Neutrophil (primary cell): Measurements from ENCODE around the gene TIMM13.

ENCODE experiments used
- H3K27ac ChIP-seq: fragments of 200-600 bp; sonication (generic); 2 replicates; pipeline ENCODE4 v1.5.1; 2016; ENCODE audit warnings: mild to moderate bottlenecking, moderate library complexity
- H3K27me3 ChIP-seq: fragments of 200-600 bp; sonication (generic); 2 replicates; pipeline ENCODE4 v1.6.0; 2016; ENCODE audit warnings: mild to moderate bottlenecking
- H3K36me3 ChIP-seq: fragments of 200-600 bp; sonication (generic); 2 replicates; pipeline ENCODE4 v1.5.1; 2017
- H3K4me1 ChIP-seq, 2 experiments: fragments of 200-600 bp in 1 of 2; sonication (generic) in 1 of 2; 1 replicate in 1 of 2; 2 replicates in 1 of 2; pipeline versions ENCODE4 v1.5.1 to v1.6.1; 2013 to 2016; ENCODE audit warnings: low read depth in 1 of 2, low read length in 1 of 2, mild to moderate bottlenecking in 1 of 2, moderate library complexity in 1 of 2; ENCODE audit not compliant: control insufficient read depth in 1 of 2, insufficient read depth in 1 of 2
- H3K4me3 ChIP-seq, 2 experiments: fragments of 200-600 bp in 1 of 2; sonication (generic) in 1 of 2; 1 replicate in 1 of 2; 2 replicates in 1 of 2; pipeline ENCODE4 v1.5.1; 2013 to 2016; ENCODE audit warnings: low read depth in 1 of 2, low read length in 1 of 2, mild to moderate bottlenecking in 1 of 2, moderate library complexity in 1 of 2
- H3K9me3 ChIP-seq: fragments of 200-600 bp; sonication (generic); 2 replicates; pipeline ENCODE4 v1.5.1; 2016
- TF ChIP-seq, protein P1 (sequence below): fragments of 200-600 bp; sonication (generic); IDR thresholded peaks from 2 replicates; pipeline ENCODE4 v1.5.1; 2016; ENCODE audit warnings: antibody characterized with exemption

Gene TIMM13

DNA sequence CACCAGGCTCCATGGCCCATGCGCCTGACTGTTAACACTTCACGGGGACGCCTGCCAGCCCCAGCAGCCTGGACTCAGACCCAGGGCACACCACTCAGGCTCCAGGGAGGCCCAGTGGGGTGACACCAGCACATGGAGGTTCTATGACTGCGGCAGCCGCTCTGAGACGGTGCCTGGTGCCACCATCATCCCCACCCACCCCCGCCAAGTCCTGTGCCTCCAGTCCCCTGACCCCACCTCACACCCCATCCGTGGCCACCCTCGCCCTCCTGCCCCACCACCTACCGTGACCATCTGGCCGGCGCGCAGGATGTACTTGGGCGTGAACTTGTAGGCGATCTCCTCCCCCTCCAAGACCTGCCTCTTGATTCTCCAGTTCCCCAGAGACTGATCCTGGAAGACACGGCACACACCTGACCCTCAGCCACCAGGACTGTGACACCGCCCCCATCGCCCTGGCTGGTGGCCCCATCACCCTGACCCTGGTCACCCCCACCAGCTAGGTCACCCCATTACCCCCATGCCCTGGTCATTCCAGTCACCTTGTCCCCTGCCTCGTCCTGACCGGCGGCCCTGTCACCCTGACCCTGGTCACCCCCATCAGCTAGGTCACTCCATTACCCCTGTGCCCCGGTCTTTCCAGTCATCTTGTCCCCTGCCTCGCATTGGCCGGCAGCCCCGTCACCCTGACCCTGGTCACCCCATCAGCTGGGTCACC, 4.9 kb upstream of the TIMM13 start:
- peaks cover 5 to 8% of the 10 kb centered on the region in 2 experiments for H3K4me1 ChIP-seq
- TF ChIP-seq, protein P1, sequence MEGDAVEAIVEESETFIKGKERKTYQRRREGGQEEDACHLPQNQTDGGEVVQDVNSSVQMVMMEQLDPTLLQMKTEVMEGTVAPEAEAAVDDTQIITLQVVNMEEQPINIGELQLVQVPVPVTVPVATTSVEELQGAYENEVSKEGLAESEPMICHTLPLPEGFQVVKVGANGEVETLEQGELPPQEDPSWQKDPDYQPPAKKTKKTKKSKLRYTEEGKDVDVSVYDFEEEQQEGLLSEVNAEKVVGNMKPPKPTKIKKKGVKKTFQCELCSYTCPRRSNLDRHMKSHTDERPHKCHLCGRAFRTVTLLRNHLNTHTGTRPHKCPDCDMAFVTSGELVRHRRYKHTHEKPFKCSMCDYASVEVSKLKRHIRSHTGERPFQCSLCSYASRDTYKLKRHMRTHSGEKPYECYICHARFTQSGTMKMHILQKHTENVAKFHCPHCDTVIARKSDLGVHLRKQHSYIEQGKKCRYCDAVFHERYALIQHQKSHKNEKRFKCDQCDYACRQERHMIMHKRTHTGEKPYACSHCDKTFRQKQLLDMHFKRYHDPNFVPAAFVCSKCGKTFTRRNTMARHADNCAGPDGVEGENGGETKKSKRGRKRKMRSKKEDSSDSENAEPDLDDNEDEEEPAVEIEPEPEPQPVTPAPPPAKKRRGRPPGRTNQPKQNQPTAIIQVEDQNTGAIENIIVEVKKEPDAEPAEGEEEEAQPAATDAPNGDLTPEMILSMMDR: no peak
- no peaks in the 10 kb centered on the region for H3K9me3 ChIP-seq
- H3K4me3 ChIP-seq: no peak overlapping the region
- no peaks in the 10 kb centered on the region for H3K27me3 ChIP-seq
- no peak overlapping the region for H3K27ac ChIP-seq
- H3K36me3 ChIP-seq: peaks cover 41% of the 10 kb centered on the region

DNA sequence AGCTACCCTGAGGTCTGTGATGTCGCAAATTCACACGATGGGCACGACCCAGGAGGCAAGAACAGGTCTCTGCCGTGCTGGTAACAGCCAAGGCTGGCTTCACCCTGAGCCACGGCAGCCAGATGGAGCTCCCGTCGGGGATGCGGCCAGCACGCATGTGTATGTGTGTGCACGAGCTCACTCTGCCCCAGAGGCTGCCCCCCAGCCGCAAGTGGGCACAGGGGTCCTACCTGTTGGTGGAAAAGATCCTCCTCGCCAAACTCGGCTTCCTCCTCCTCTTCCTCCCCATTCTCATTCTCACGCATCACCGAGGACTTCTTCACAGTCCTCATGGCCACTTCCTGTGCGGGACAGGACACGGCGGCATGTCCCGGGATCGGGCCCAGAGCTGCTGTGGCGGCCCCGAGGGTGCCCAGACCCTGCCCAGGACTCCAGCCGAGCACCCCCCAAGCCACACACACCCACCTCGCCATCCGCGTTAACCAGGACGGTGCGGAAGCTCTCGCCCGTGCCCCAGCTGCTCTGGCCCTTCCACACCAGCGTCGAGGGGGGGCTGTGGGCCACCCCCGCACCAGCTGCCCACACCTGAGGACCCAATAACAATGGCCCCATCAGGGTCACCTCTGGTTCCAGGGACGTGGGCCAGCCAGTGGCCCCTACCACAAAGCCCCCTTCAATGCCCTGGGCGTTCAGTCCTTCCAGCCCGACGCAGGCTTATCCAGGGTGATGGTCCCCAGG, 4.1 kb upstream of the TIMM13 start:
- TF ChIP-seq, protein P1: no peak
- Histone ChIP-seq H3K4me1 (peaks cover 13 to 16% of the 10 kb centered on the region in 2 experiments), H3K27me3 (no peaks in the 10 kb centered on the region), H3K27ac (peak overlapping the region; percentile 3), H3K36me3 (peaks cover 35% of the 10 kb centered on the region), H3K4me3 (no peak overlapping the region), H3K9me3 (no peaks in the 10 kb centered on the region)

DNA sequence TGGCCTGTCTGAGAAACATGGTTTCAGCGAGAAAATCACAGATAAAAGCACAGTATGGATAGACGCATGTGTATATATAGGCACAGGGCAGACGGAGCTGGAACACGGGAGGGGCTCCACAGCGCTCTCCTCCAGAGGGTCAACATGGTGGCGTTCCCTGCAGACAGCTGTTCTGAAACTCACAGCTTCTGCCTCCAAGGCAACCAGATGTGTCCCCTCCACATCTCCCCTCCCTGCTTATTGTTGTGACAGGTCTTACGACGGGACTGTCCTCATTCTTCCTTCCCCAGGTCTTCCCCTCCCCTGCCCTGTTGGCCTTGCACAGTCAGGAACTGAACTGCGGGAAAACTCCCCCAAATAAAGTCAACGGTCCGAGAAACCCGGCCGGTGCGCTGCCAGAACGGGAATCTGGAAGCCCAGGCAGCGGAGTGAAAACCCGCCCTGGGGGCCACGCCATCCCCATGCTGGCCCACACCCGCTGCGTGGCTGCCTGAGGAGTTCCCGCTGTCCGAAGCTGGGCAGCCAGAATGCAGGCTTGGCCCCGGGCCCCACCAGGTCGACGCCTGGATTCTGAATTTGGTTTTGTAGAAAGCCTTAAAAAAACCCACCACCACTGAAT, 2.6 kb upstream of the TIMM13 start:
- Histone ChIP-seq H3K9me3 (no peaks in the 10 kb centered on the region), H3K36me3 (peaks cover 32% of the 10 kb centered on the region), H3K27ac (no peak overlapping the region), H3K4me3 (no peak overlapping the region), H3K27me3 (no peaks in the 10 kb centered on the region), H3K4me1 (peaks cover 18 to 24% of the 10 kb centered on the region in 2 experiments)
- TF ChIP-seq, protein P1: no peak

DNA sequence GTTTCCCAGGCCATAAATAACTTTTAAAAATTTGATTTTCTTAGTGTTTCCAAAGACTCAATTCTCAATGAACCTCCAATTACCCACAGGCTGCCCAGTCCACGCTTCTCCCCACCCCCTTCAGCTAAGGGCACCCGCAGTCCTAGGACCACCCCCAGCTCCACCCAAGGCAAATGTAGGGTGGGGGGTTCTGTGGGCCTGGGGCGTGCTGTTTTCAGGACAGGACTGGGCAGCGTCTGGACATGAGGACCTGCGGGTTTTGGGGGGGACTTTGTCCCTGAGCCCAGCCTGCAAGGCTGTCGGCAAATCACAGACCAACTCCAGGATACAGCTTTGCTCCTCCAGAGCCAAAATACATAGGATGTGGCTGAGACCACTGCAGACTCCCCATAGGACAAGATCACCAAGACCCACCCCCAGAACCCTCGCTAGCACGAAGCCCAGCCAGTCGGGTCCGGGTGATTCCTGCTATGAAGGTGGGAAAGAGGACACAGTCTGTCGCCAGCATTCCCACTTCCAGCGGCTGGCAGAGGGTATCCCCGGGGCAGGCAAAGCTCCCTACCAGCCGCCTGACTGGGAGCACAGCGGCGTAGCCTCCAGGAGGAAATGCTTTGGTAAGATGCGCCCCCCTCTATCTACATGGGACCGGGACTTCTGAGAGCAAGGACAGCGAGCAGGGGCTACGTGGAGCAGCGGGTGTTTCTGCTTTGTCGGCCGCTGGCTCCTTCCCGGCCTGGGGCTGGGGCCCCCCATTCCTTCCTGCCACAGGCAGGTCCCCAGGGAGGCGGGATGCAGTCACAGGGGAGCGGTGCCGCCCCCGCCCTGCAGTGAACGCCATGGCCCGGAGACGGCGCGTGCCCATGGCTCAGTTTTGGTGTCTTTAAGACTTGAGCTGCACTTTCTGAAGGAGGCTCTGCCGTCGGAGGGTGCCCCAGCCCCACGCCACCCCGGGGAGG, 1.6 kb upstream of the TIMM13 start:
- Histone ChIP-seq H3K27ac (no peak overlapping the region), H3K27me3 (no peaks in the 10 kb centered on the region), H3K36me3 (peaks cover 22% of the 10 kb centered on the region), H3K4me1 (peaks cover 18 to 29% of the 10 kb centered on the region in 2 experiments), H3K9me3 (no peaks in the 10 kb centered on the region), H3K4me3 (no peak overlapping the region)
- TF ChIP-seq, protein P1: no peak

DNA sequence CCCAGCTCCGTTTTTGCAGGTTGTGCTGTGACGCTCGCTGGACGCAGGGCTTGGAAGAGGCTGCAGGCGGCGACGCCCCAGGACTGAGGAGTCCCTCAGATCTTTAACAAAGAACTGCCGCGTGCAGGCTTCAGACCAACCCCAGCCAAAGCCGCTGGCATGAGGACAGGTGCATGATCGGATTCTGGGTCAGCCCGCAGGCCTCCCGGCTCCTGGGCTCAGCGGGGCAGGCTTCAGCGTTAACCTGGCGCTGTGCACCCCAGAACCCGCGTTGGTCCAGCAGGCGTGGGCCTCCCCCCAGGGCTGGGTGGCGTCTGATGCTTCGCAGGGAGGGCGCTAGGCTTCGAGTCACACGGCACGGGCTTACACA, 920 bp upstream of the TIMM13 start:
- TF ChIP-seq, protein P1: no peak
- peaks cover 16% of the 10 kb centered on the region for H3K36me3 ChIP-seq
- no peaks in the 10 kb centered on the region for H3K27me3 ChIP-seq
- H3K4me1 ChIP-seq: peaks cover 18 to 36% of the 10 kb centered on the region in 2 experiments
- H3K4me3 ChIP-seq: peak overlapping the region; percentile 94 to 98
- H3K9me3 ChIP-seq: no peaks in the 10 kb centered on the region
- H3K27ac ChIP-seq: peak overlapping the region; percentile 87
